Measurements from ENCODE around the gene NDUFS7.
"Not testable (repeated sequence)": the region's sequence is repeated elsewhere in the genome, so short reads cannot be mapped to it uniquely, and the experiment has no call there.

NDUFS7 gene

DNA sequence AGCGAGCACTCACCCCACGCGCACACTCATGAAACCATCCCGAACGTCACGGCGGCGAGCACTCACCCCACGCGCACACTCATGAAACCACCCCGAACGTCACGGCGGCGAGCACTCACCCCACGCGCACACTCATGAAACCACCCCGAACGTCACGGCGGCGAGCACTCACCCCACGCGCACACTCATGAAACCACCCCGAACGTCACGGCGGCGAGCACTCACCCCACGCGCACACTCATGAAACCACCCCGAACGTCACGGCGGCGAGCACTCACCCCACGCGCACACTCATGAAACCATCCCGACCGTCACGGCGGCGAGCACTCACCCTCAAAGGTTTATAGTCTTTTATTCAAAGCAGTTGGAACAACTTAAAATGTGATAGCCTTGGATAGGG is 36.4 kb downstream of the NDUFS7 start:
- not testable (repeated sequence) for DNase-seq

- DNase-seq = no peak
Measured at GRCh38 chr19:1420590-1420989, 36.9 kb downstream of the NDUFS7 start.

DNA sequence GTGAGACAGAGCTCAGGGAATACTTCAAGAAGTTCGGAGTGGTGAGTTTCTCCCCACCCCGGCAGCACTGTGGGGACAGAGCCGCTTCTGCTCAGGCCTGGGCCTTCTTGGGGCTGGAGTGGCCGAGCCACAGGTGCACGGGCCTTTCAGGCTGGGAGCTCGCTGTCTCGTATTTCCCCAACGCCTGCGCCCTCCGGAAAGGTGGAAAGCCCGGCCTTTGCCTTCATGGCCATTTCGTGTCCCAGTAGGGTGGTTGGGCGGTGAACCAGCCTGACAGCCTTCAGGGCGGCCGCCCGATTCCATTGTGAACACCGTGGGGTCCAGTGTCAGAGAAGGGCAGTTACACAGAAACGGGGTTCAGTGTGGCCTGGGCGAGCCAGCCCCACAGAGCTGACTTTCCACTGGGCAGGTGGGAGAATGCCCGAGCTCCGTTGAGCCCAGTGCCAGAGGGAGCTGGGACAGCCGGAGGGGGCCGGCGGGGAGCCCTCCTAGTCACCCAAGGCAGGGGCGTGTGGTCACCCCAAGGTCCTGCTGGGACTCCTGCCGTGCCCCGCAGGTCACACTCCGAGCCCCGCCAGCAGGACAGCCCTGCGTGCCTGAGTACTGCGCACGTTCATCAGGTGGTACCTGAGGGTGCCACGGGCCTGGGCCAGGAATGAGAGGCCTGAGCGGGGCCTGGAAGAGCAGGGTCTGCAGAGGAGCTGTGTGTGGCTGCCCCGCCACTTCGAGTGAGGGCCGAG is 37.7 kb downstream of the NDUFS7 start:
- DNase-seq = no peak

DNA sequence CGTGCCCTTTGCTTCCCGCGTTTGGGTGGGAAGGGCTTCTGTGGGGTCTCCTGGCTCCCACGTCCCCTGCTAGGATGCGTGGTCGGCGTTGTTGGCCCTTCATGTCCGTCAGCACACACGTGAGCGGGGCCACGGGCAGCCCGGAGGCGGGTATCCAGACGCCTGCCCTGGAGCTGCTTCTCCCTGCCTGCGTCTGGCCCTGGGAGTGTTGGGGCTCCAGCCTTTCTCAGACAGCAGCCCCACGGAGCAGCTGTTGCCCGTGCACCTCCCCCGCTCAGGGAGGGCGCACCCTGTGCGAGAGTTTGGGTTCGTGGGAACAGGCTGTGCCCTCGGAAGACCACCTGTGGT is 38.2 kb downstream of the NDUFS7 start:
- DNase-seq = no peak

GRCh38 chr19:1422360-1422759 is 38.7 kb downstream of the NDUFS7 start:
- DNase-seq = no peak

DNA sequence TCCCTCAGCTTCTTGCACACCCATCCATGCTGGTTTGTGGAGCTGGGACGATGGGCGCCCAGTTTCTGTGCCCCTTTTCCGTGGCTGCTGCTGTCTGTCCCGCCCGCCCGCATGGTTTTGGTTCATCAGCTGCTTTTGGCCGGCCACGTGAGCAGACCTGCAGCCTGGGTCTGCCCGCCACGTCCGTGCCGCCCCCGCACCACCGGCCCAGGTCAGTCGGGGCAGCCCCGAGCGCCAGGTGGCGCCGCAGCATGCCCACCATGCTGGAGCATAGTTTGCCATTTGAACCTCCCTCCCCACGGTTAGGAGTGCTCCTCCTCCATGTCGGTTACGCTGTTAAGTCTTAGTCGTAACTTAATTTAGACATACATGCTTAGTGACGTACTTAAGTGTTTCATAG is 39.2 kb downstream of the NDUFS7 start:
- no peak for DNase-seq

DNA sequence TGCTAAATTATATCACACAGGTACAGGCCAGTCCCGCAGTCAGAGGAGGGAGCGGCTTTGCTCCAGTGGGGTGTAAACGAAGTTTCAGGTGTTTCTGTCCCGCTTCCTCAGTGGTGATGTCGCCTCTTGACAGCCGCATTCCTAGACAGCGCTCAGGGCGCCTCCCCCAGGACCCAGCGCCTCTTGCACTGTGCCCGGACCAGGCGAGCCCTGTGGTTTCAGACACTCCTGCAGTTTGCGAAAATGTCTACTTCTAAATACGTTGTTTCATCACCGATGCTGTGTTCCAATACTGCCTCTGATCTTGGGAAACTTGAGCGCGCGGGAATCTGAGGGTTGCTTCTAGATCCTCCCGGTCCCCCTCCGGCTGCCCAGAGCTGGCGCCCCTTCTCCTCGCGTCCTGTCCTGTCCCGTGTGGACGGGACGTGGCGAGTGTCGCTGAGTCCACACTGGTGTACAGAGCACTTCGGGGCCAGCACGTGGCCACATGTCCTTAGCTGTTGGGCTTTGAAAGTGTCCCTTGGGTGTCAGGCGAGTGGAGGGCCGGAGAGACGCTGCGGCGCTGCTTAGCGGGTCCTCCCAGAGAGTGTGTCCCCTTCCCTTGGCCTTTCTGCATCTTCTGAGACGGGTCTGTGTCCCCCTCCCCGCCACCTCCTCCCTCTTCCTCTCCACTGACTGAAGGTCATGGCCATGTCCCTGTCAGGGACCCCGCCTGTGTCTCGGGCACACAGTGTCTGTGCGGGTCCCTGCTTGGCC is 39.9 kb downstream of the NDUFS7 start:
- no peak for DNase-seq

- peak; percentile 57 for DNase-seq
Measured at GRCh38 chr19:1424192-1424955, 40.7 kb downstream of the NDUFS7 start.

DNA sequence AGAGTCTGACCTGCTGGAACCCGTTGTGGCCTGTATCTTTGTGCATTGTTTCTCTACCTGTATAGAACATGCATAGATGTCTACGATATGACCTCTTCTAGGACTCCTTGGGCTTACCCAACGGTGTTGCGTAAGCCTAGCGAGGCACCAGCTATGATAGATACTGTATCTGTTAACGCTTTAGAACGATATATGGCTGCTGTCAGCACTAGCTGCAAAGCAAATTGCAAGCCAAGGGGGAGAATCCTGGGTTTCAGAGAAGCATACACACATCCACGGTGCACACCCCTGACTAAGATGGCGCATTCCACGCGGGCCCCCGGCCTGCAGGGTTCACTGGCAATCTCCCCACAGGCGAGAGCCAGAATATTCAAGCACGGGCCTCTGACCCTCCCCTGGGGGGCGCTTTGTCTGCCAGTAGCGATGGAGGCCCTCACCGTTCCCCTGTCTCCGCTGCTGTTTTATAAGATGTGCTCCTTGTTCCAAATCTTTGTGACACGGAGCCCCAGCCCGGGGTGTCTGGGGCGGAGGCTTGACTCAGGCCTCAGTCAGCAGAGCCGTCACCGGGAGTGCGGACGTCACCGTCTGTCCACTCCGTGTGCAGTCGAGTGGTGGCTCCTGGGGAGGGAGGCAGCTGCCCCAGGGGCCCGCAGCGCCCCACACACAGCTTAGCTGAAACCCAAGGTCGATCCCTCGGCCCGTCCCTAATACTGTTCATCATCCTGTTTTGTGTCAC is 41.6 kb downstream of the NDUFS7 start:
- DNase-seq = no peak

GRCh38 chr19:1425902-1426301 is 42.2 kb downstream of the NDUFS7 start:
- no peak for DNase-seq

DNA sequence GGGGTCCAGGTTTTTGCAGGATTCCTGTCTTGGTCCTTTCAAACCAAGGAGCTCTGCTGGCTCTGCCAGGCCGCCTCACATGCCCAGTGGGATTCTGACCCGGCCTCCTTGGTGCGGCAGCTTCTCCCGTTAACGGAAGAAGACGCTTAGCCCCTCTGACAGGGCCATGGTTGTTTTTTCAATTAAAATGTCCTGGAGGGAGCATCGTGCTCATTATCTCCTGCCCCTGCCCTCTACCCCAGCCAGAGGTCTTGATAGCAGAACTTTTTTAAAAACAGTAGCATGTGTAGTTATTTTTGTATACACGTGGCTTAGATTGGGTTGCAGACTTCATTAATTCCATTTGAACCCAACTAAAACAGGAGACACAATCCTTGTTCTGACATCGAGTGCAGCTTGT is 43.0 kb downstream of the NDUFS7 start:
- DNase-seq = no peak

GRCh38 chr19:1427221-1427920 is 43.7 kb downstream of the NDUFS7 start:
- DNase-seq = no peak

DNA sequence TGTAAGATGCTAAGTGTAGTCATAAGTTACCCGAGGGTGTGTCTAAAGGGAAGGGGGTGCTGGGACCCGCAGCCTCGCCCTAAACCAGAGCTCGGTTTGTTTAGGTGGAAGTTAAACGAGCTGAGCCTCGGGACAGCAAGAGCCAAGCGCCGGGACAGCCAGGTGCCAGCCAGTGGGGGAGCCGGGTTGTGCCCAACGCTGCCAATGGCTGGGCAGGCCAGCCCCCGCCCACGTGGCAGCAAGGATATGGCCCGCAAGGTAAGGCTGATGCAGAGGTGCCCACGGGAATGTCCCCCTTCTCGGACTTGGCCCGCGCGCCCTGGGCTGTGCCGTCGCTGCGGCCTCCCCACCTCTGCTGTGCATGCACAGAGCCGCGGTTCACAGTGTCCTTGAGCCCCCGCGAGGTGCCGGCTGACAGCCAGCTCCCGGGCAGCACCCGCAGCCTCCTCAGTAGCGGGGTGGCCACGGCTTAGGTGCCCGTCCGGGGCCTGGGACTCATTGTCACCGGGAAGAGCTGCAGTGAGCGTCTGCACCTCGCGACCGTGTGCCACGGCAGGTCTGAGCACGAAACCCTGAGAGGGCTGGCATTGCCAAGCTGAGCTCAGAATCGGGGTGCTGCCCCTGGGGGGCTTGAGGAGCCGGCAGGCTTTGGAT is 45.2 kb downstream of the NDUFS7 start:
- DNase-seq = no peak

- DNase-seq = no peak
Measured at GRCh38 chr19:1429750-1430149, 46.0 kb downstream of the NDUFS7 start.

- no peak for DNase-seq
Measured at GRCh38 chr19:1430246-1430645, 46.5 kb downstream of the NDUFS7 start.

DNA sequence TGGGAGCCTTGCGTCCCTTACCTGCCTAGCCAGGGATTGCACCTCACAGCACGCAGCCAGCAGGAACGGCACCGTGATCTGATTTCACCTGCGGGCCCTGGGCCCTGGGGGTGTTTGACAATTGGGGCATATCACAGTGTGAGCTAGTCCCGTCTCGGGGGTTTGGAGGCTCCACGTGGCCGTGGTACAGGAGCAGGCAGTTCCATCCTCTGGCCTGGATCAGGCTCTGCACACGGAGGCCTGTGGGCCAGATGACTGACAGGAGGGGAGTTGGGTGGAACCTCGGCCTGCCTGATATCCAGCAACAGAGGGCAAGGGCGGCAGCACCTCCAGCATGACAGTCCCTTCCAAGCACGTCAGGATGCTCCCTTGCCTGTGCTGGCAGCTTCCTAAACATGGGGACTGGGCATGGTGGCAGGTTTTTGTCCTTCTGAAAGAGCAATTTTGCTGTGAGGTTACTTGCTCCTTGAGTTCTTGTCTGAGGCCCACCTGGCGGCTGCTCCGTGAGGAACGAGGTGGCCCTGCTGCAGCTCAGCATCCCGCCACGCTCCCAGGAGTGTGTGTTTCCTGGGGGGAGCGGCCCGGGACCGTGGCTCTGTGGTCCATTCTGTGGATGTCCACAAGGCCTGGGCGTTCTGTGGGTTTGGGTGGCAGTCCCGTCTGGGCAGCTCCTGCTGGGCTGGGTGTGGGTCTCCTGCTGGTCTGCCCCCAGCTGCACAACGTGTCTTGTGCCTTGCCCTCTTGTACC is 48.2 kb downstream of the NDUFS7 start:
- no peak for DNase-seq

- DNase-seq = no peak
Measured at GRCh38 chr19:1432507-1432887, 48.8 kb downstream of the NDUFS7 start.

DNA sequence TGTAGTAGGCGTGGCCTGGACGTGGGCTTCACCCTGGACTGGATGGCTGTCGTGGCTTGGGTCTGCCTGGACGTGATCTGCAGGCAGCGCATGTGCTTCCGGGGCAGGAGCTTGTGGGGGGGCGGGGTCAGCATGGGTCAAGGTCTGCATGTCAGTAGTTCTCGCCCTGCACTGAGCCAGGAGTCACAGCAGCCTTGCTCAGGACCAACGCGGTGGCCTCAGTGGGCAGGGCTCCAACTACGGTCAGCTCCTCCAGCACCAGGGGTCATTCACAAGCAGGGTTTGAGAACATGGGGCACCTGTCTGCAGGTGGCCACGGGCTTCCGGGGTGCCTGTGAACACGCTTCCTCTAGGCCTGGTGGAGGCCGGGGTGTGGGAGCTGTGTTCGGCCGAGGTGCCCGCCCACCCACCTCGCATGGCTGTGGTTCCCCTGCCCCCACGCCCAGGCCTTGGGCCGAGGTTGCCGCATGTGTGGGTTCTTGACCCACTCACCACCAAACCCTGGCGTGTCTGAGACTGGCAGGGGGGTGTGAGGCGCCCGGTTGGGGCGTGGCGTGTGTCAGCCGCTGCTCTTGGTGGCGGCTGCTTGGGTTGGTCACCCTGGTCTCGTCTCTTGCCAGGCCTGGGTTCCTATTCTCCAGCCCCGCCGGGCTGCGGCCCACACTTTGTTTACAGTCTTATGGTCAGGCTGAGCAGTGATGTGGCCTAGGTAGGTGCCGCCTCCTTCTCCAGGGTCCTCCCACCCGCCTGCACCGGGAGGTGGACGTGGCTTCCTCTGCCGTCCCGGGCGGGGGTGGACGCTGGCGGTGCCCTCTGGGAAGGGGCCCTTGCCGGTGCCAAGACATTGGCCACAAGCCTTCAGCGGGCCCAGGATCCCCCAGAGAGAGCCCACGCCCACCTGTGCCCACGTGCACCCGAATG is 49.7 kb downstream of the NDUFS7 start:
- DNase-seq = no peak

- no peak for DNase-seq
Measured at GRCh38 chr19:1434040-1434366, 50.3 kb downstream of the NDUFS7 start.

DNA sequence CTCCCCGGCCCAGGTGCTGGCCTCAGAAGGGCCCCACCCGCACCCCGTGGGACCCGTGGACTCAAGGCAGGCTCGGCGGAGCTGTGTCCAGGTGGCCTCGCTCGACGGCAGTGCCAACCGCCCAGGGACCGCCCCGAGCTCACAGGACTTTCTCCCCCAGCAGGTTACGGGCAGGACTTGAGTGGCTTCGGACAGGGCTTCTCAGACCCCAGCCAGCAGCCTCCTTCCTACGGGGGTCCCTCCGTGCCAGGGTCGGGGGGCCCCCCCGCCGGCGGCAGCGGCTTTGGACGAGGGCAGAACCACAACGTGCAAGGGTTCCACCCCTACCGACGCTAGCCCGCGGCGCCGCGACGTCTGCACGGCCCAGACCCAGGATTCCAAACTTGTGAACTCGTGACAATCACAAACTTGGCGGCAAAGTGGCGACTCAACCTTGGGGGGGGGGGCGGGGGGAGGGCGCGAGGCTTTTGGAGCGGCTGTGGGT is 50.9 kb downstream of the NDUFS7 start:
- no peak for DNase-seq
